A673 (cell line): Measurements from ENCODE around the gene MSANTD2. TPM values are rescaled to one million over a fixed set of nuclear protein-coding genes. Genes with fewer than 3 reads are reported as not detected.

Experiments used
- BruUV-seq: library from RNA; stranded (reverse); fragments of 400-500 nt; replicated peaks from 2 replicates; lab custom pipeline; 2021; lab: Mats Ljungman, UMichigan
- CTCF ChIA-PET: fragments of 300-600 bp; sonication (Branson Sonifier 250); formaldehyde crosslinking; loops from one replicate; lab custom pipeline; 2022; ENCODE audit warnings: antibody characterized with exemption; lab: Charles Lee
- POLR2A ChIA-PET: fragments of 300-600 bp; sonication (Branson Sonifier 250); formaldehyde crosslinking; loops from one replicate; lab custom pipeline; 2022; ENCODE audit warnings: antibody characterized with exemption; ENCODE audit not compliant: low non-redundant PET; lab: Charles Lee
- DNase-seq: peaks from one replicate; pipeline ENCODE4 v3.0.0-alpha.2; 2015; ENCODE audit warnings: low spot score
- H3K27ac ChIP-seq: fragments of 200-600 bp; sonication (generic); 2 replicates; pipeline ENCODE4 v1.5.1; 2016; ENCODE audit warnings: mixed run types, low read depth, mild to moderate bottlenecking, mixed read lengths, antibody characterized with exemption, low read length; ENCODE audit not compliant: poor library complexity, severe bottlenecking
- H3K27me3 ChIP-seq: fragments of 200-600 bp; sonication (generic); replicated peaks from 2 replicates; pipeline ENCODE4 v1.6.1; 2017; ENCODE audit warnings: mixed run types, low read depth, mild to moderate bottlenecking, mixed read lengths, antibody characterized with exemption, low read length; ENCODE audit not compliant: insufficient read depth, poor library complexity
- H3K36me3 ChIP-seq: fragments of 200-600 bp; sonication (generic); 2 replicates; pipeline ENCODE4 v1.6.1; 2016; ENCODE audit warnings: mixed run types, mild to moderate bottlenecking, mixed read lengths, antibody characterized with exemption, low read length; ENCODE audit not compliant: insufficient read depth, poor library complexity, severe bottlenecking
- H3K4me1 ChIP-seq: fragments of 200-600 bp; sonication (generic); 2 replicates; pipeline ENCODE4 v1.6.1; 2017; ENCODE audit warnings: mixed run types, mild to moderate bottlenecking, mixed read lengths, antibody characterized with exemption, low read length; ENCODE audit not compliant: insufficient read depth, poor library complexity, severe bottlenecking
- H3K4me3 ChIP-seq: fragments of 200-600 bp; sonication (generic); 2 replicates; pipeline ENCODE4 v1.5.1; 2016; ENCODE audit warnings: low read depth, mixed run types, mild to moderate bottlenecking, mixed read lengths, low read length; ENCODE audit not compliant: poor library complexity, severe bottlenecking
- H3K9me3 ChIP-seq: fragments of 200-600 bp; sonication (generic); 2 replicates; pipeline ENCODE4 v1.6.1; 2016; ENCODE audit warnings: mixed run types, low read depth, mild to moderate bottlenecking, mixed read lengths, antibody characterized with exemption, low read length; ENCODE audit not compliant: poor library complexity, severe bottlenecking
- CTCF ChIP-seq: fragments of 300-800, 200-600 bp; sonication (generic); conservative IDR thresholded peaks from 2 replicates; pipeline ENCODE4 v1.5.1; 2017; ENCODE audit warnings: low read depth, mild to moderate bottlenecking, antibody characterized with exemption, low read length, moderate library complexity, mixed read lengths
- EZH2 ChIP-seq: fragments of 200-600 bp; sonication (generic); IDR thresholded peaks from 2 replicates; pipeline ENCODE4 v1.6.1; 2017; ENCODE audit warnings: borderline replicate concordance, low read depth, mild to moderate bottlenecking, mixed read lengths, antibody characterized with exemption, low read length; ENCODE audit not compliant: poor library complexity, severe bottlenecking
- intact Hi-C: fragments of 100-400 bp; cut with micrococcal nuclease; formaldehyde crosslinking; loops from one replicate; pipeline ENCODE4 v1.10.0; 2022; ENCODE audit not compliant: unreplicated experiment
- total RNA-seq: library from RNA; stranded (reverse); gene quantifications from 2 replicates; pipeline ENCODE4 v1.2.3, GENCODE V29; 2021

The MSANTD2 gene
- total RNA-seq, 1 experiment from 2014 or later, result 33.3 TPM

- BruUV-seq, result no TSS peak
- CTCF ChIA-PET, result no interaction called here
- no peak for DNase-seq
- no peaks in the 10 kb centered on the region for H3K9me3 ChIP-seq
- peaks cover 12% of the 10 kb centered on the region for H3K4me1 ChIP-seq
- no peak overlapping the region for H3K27ac ChIP-seq
- H3K27me3 ChIP-seq, result peaks cover 21% of the 10 kb centered on the region
- POLR2A ChIA-PET, result no interaction called here
- intact Hi-C loops, result loop anchor here (5.0 kb wide), 1 partner anchor 417 kb away; no protein-coding TSS in a partner anchor
- no peaks in the 10 kb centered on the region for H3K36me3 ChIP-seq
- no peak overlapping the region for H3K4me3 ChIP-seq
- TF ChIP-seq CTCF (no peak), EZH2 (no peak)
Observed at GRCh38 chr11:124834526-124835180, 34.4 kb upstream of the MSANTD2 start.

- no TSS peak for BruUV-seq
- ChIA-PET POLR2A (no interaction called here), CTCF (no interaction called here)
- Histone ChIP-seq H3K4me3 (no peak overlapping the region), H3K27ac (no peak overlapping the region), H3K4me1 (peaks cover 3% of the 10 kb centered on the region), H3K27me3 (no peaks in the 10 kb centered on the region), H3K9me3 (no peaks in the 10 kb centered on the region), H3K36me3 (no peaks in the 10 kb centered on the region)
- intact Hi-C loops, result no loop called here
- TF ChIP-seq EZH2 (no peak), CTCF (no peak)
- DNase-seq, result no peak
Observed at GRCh38 chr11:124832571-124832970, 32.4 kb upstream of the MSANTD2 start.

GRCh38 chr11:124831897-124832296 lies 31.7 kb upstream of the MSANTD2 start:
- intact Hi-C loops, result no loop called here
- Histone ChIP-seq H3K27ac (no peak overlapping the region), H3K4me1 (no peaks in the 10 kb centered on the region), H3K4me3 (no peak overlapping the region), H3K36me3 (no peaks in the 10 kb centered on the region), H3K9me3 (no peaks in the 10 kb centered on the region), H3K27me3 (no peaks in the 10 kb centered on the region)
- no peak for DNase-seq
- CTCF ChIA-PET, result no interaction called here
- TF ChIP-seq EZH2, result no peak
- TF ChIP-seq CTCF, result no peak
- no TSS peak for BruUV-seq
- POLR2A ChIA-PET, result no interaction called here
